Spinal cord (tissue), 10 donors: ENCODE data around the gene SORBS1. TPM values are rescaled to one million over a fixed set of nuclear protein-coding genes. Genes with fewer than 3 reads are reported as not detected.

Experiments
- DNase-seq, 6 donors: peaks; one replicate each; pipeline versions ENCODE4 v3.0.0 to v3.0.0-alpha.2; 2013 to 2015; ENCODE audit warnings: low spot score in 6 of 6, low read depth in 4 of 6
- H3K27ac ChIP-seq: one replicate; pipeline ENCODE4 v1.5.1; 2013; ENCODE audit warnings: low read depth, low read length, control low read depth
- H3K27me3 ChIP-seq: one replicate; pipeline ENCODE4 v1.6.1; 2013; ENCODE audit warnings: low read length; ENCODE audit not compliant: control insufficient read depth, insufficient read depth
- H3K36me3 ChIP-seq: one replicate; pipeline ENCODE4 v1.6.1; 2013; ENCODE audit warnings: low read length; ENCODE audit not compliant: control insufficient read depth, insufficient read depth
- H3K4me1 ChIP-seq: one replicate; pipeline ENCODE4 v1.6.1; 2013; ENCODE audit warnings: low read length; ENCODE audit not compliant: control insufficient read depth, insufficient read depth
- H3K4me3 ChIP-seq: one replicate; pipeline ENCODE4 v1.5.1; 2013; ENCODE audit warnings: low read depth, low read length, control low read depth
- H3K9me3 ChIP-seq: one replicate; pipeline ENCODE4 v1.6.1; 2013; ENCODE audit warnings: low read length; ENCODE audit not compliant: control insufficient read depth, insufficient read depth
- WGBS: methylation state at CpG from one replicate; pipeline ENCODE4 v1.1.5; 2013; ENCODE audit warnings: missing lambda C conversion rate; ENCODE audit not compliant: insufficient coverage; 5-methylcytosine and 5-hydroxymethylcytosine counted together
- polyA plus RNA-seq, 2 donors: library from polyadenylated mRNA; unstranded; fragments of 120-200 nt; gene quantifications; one replicate each; pipeline ENCODE4 v1.2.1, GENCODE V29; 2013; ENCODE audit not compliant: insufficient read length in 2 of 2
- total RNA-seq, 2 donors: library from RNA; depleted of rRNA in 1 of 2; stranded (reverse); fragments of 120-200 nt in 1 of 2; fragments of >200 nt in 1 of 2; gene quantifications; one replicate each; pipeline versions ENCODE4 v1.2.3 to v1.2.4, GENCODE V29; 2013 to 2014
- donor health status: healthy.

The SORBS1 gene
- total and polyA plus RNA-seq, 4 donors = 95.1 to 129 (median 100.0) TPM

GRCh38 chr10:95293631-95294030 is 267.5 kb downstream of the SORBS1 start:
- Histone ChIP-seq H3K27ac (no peak overlapping the region), H3K4me1 (peaks cover 24% of the 10 kb centered on the region), H3K27me3 (peaks cover 37% of the 10 kb centered on the region), H3K4me3 (no peak overlapping the region), H3K36me3 (no peaks in the 10 kb centered on the region), H3K9me3 (no peaks in the 10 kb centered on the region)
- 100% methylated on average over 1 of the region's 3 CpGs for WGBS
- no peak for DNase-seq

- H3K27me3 ChIP-seq = peaks cover 39% of the 10 kb centered on the region
- no peak overlapping the region for H3K27ac ChIP-seq
- H3K9me3 ChIP-seq = no peaks in the 10 kb centered on the region
- DNase-seq = peak in 1 of 6 donors; percentile 12
- H3K36me3 ChIP-seq = no peaks in the 10 kb centered on the region
- H3K4me3 ChIP-seq = no peak overlapping the region
- peaks cover 24% of the 10 kb centered on the region for H3K4me1 ChIP-seq
- WGBS = 58% methylated on average over 10 of the region's 19 CpGs
Measured at GRCh38 chr10:95291365-95292039, 269.7 kb downstream of the SORBS1 start.

DNA sequence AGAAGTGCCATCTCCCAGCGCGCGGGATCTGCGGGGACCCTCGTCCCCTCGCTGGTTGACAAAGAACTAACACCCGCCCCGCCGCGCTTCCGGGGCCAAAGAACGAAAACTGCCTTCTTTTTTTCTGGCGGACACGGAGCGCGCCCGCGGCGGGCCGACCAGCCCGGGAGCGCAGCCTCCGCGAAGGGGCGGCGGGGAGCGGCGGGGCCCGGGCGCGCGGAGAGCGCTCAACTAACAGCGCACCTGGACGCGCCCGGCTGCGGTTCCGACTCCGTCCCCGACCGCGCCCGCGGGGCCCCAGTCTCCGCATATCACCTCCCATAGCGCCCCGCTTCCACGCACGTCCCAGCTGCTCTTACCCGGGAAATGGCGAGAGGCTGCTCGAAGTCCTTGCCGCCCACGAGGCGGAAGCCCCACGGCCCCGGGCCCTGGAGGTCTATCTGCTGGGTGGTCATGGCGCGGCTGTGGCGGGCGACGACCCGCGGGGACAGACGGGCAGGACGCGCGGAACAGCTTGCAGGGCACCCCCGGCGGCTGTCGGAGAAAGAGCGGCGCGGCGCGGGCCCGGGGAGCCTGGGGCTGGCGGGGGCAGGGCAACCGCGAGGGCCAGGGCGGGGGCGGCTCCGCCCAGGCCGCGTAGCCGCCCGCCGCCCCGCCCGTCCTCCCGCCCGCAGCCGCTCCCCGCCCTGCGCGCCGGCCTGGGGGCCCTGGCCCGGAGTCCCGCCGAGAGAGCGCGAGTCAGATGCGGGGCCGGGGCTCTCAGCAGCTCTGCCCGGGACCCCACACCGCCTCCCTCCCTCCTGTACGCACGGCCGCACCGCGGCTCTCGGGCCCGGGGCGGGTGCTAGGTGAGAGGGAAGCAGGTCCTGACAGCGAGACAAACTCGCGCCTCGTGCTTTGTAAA is 270.5 kb downstream of the SORBS1 start, which contains the start of gene PDLIM1:
TSS of gene PDLIM1 (minus strand) at position 543 of the 904 bp plus-strand sequence. CDS start at position 455, 88 bp downstream.
- no peak within 1 kb of the TSS for H3K27ac ChIP-seq
- peak within 1 kb of the TSS; percentile 45 for H3K4me3 ChIP-seq
- peaks cover 33% of the 10 kb centered on the region for H3K27me3 ChIP-seq
- peak in 2 of 6 donors; percentile 44 to 47 for DNase-seq
- H3K4me1 ChIP-seq = peaks cover 23% of the 10 kb centered on the region
- H3K9me3 ChIP-seq = no peaks in the 10 kb centered on the region
- H3K36me3 ChIP-seq = no peaks in the 10 kb centered on the region
- under 1% methylated on average over 110 of the region's 119 CpGs for WGBS

DNA sequence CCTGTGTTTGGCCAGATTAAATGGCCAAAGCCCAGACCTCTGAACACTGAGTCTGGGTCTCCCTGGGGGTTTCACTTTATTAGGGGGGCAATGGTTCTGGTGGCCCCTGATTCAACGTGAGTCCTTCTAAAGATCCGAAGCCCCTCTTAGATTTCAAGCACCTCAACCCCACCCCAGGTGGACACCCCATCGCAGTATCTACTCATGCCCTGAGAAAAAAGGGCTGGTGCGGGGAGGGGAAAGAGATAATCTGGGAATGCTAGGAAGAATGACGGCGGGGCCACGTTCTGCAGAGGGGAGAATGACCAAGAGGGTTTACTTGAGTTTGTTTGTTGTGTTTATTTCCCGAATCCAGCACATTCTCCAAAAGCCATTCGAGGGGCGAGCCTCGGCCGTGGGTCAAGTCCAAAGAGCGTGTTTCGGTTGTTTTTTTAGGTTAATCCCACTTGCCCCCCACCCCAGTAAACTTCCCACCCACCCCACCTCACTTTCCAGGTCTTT is 271.2 kb downstream of the SORBS1 start:
- DNase-seq = no peak
- 7% methylated on average over 3 of the region's 14 CpGs for WGBS
- Histone ChIP-seq H3K27ac (no peak overlapping the region), H3K4me3 (peak overlapping the region; percentile 45), H3K27me3 (peaks cover 29% of the 10 kb centered on the region), H3K36me3 (no peaks in the 10 kb centered on the region), H3K4me1 (peaks cover 16% of the 10 kb centered on the region), H3K9me3 (no peaks in the 10 kb centered on the region)

GRCh38 chr10:95289003-95289920 is 271.9 kb downstream of the SORBS1 start:
- no peaks in the 10 kb centered on the region for H3K9me3 ChIP-seq
- H3K4me3 ChIP-seq = no peak overlapping the region
- H3K4me1 ChIP-seq = peaks cover 14% of the 10 kb centered on the region
- 85% methylated on average over 4 of the region's 12 CpGs for WGBS
- H3K27me3 ChIP-seq = peaks cover 29% of the 10 kb centered on the region
- H3K27ac ChIP-seq = no peak overlapping the region
- no peaks in the 10 kb centered on the region for H3K36me3 ChIP-seq
- peak in 1 of 6 donors; percentile 44 for DNase-seq

DNA sequence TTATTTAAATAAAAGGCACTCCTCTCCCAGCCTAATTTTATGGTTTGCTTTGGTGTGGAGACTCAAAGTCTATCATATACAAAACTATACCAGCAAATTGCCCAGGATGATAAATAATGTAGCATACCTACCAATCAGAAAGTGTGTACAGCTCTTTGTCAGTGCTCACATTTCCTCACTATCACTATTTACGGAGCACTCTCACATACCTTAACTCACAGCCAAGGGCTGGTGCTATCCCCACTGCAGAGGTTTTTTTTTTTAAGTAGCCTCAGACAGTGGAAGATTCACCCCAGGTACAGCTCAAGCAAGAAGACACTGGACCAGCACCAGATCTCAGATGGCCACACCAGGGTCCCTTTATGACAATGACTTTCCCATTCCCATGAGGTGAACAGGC is 272.9 kb downstream of the SORBS1 start:
- Histone ChIP-seq H3K27me3 (peaks cover 29% of the 10 kb centered on the region), H3K4me3 (no peak overlapping the region), H3K4me1 (peaks cover 14% of the 10 kb centered on the region)

GRCh38 chr10:95287281-95287680 is 273.9 kb downstream of the SORBS1 start:
- H3K9me3 ChIP-seq = no peaks in the 10 kb centered on the region
- WGBS = 91% methylated on average over 2 of the region's 3 CpGs
- H3K27me3 ChIP-seq = peaks cover 29% of the 10 kb centered on the region
- no peak overlapping the region for H3K27ac ChIP-seq
- H3K36me3 ChIP-seq = no peaks in the 10 kb centered on the region
- peaks cover 14% of the 10 kb centered on the region for H3K4me1 ChIP-seq
- DNase-seq = peak in 1 of 6 donors; percentile 32
- H3K4me3 ChIP-seq = no peak overlapping the region

More for the DNA sequence above, 272.9 kb downstream of the SORBS1 start:
- WGBS = 57% methylated on average over 1 of the region's 1 CpG
- Histone ChIP-seq H3K9me3 (no peaks in the 10 kb centered on the region), H3K27ac (no peak overlapping the region), H3K36me3 (no peaks in the 10 kb centered on the region)
- no peak for DNase-seq

DNA sequence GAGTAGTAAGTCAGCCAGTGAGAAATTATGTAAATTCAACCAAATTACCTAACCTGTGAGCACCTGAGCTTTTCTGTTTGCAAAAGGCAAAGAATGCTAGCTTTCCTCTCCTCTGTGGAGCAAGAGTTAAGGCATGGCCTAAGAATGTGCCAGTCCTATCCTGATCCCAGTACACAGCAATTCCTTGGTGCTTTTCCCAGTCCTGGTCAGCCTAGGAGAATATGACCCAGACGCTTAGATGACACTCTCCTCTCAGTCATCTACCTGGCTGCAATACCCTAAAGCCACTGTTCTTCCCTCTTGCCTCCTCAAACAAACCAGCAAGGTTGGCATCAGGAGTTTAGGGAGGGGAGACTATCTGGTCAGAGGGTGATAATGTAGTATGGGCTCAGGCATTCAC is 274.5 kb downstream of the SORBS1 start:
- Histone ChIP-seq H3K27ac (no peak overlapping the region), H3K4me1 (peaks cover 14% of the 10 kb centered on the region), H3K4me3 (no peak overlapping the region), H3K27me3 (peaks cover 28% of the 10 kb centered on the region), H3K36me3 (no peaks in the 10 kb centered on the region), H3K9me3 (no peaks in the 10 kb centered on the region)
- 71% methylated on average over 1 of the region's 1 CpG for WGBS
- DNase-seq = no peak

- no CpG with 5 or more reads among the region's 2 CpGs for WGBS
- Histone ChIP-seq H3K27ac (no peak overlapping the region), H3K4me3 (no peak overlapping the region), H3K9me3 (no peaks in the 10 kb centered on the region), H3K36me3 (no peaks in the 10 kb centered on the region), H3K27me3 (peaks cover 18% of the 10 kb centered on the region), H3K4me1 (peaks cover 8% of the 10 kb centered on the region)
- DNase-seq = no peak
Measured at GRCh38 chr10:95285556-95285955, 275.6 kb downstream of the SORBS1 start.
